AG20443 (cell line): ENCODE data around the gene BHMT.

Experiments used
- DNase-seq: peaks from one replicate; pipeline ENCODE4 v3.0.0; 2012; ENCODE audit warnings: low spot score, mixed read lengths

The BHMT gene, protein sequence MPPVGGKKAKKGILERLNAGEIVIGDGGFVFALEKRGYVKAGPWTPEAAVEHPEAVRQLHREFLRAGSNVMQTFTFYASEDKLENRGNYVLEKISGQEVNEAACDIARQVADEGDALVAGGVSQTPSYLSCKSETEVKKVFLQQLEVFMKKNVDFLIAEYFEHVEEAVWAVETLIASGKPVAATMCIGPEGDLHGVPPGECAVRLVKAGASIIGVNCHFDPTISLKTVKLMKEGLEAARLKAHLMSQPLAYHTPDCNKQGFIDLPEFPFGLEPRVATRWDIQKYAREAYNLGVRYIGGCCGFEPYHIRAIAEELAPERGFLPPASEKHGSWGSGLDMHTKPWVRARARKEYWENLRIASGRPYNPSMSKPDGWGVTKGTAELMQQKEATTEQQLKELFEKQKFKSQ

DNA sequence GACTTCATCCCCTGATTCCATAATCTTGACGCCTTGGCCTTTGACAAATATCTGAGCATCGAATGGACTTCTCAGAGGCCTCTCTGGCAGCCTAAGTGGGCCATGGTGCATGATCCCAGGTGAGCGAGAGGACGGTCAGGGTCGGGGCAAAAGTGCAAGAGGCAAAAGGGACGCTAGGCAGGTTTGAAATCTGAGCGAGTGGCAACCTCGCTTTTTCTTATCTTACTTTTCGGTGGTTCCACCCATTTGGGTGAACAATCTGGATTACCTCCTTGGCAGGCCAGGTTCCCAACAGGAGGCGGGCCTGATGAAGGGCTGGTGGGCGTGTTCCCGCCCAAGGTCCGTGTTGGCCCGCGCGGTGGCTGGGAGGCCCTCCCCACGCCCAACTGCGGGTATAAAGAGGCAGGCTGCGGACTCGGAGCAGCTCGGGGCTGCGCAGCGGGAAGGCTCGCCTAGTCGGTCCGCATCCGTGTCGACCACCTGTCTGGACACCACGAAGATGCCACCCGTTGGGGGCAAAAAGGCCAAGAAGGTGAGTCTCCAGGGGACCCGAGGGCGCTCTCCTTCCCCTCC, at the start of gene BHMT:
Gene BHMT (plus strand): TSS at position 423 of the 573 bp plus-strand sequence. CDS start 77 bp downstream, at position 500.
- DNase-seq, result no peak

DNA sequence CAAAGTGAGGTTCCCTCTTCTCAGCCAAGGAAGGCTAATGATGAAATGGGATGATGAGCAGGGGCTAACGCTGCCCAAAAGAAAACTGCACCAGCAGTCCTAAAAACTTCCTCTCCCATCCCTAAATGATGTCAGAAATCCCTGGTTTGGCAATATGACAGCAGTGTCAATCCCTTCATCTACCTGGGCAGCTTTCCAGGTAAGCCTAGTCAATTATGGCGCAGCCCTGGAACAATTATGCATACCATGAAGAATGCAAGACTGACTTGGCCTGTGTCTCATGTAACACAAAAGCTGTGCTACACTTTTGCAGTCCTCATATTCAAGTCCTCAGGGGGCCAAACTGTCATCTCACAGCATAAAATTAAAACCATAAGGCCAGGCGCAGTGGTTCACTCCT, 49.2 kb upstream of the BHMT start:
- no peak for DNase-seq

GRCh38 chr5:79069488-79070349, 41.9 kb upstream of the BHMT start, which contains the start of the genes BHMT2 and DMGDH:
TSS of gene BHMT2 (plus strand) at chr5:79069767. CDS start at chr5:79069783, 16 bp downstream.
TSS of gene DMGDH (minus strand) at chr5:79069674. CDS start at chr5:79069620, 54 bp downstream.
- DNase-seq, result peak; percentile 92

GRCh38 chr5:79070350-79070667, 41.3 kb upstream of the BHMT start:
- DNase-seq, result peak; percentile 58

DNA sequence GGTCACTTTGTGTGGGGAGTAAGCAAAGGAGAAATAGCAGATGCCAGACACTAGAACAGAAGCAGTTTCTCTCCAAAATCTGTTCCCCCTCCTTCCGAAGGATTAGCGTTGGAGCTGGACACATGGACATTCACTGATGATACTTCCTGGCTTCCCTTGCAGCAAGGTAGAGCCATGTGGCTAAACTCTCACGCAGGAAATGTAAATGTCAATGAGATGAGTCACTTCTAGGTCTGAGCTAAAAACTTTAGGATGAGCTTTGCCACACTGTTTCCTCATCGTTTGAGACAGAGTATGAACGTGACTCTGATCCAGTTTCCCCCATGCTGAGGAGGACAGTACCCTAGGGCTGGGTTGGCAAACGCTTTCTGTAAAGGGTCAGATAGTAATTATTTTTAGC, 37.0 kb upstream of the BHMT start:
- DNase-seq, result peak; percentile 23

DNA sequence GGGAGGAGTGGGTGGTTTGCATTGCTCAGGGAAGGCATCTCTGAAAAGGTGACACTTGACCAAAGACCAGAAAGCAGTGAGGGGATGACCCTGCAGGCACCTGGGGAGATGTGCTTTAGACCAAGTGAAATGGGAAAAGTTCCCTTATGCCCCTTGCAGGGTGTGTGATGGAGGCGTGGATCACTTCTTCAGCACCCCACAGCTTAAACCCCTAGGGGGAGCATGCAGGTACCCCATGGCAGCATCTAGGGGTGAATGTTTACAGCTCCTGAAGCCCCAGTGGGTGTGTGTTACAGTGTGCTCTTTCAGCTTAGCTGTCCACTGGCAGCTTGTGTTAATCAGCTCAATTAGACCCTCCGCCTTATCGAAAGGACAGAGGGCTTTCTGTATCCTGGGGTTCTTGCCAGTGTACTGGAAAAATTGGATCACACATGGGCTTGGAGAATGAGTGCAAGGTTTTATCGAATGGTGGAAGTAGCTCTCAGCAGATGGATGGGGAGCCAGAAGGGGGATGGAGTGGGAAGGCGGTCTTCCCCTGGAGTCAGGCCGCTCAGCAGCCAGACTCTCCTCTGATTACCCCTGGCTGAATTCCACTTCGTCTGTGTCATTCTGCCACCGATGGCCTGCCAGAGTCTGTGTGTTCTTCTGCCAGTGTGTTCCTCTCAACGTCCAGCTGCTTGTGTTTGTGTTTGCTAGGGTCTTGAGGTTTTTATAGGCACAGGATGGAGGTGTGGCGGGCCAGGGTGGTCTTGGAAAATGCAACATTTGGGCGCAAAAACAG, 35.8 kb upstream of the BHMT start:
- DNase-seq, result no peak

DNA sequence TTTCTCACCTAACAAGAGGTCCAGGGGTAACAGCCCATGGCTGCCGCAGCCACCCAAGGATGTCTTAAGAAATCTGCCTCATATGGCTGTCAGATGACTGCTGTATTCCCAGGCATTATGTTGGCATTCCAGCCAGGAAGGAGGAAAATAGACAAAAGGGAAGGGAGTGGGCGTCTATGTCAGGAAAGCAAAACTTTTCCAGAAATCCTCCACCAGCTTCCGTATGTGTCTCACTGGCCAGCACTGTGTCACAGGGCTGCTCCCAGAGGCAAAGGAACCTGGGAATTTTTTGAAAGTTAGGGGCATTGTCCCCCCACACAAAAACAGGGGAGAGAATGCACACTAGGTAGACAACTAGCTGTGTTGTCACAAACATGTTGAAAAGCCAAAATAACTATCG, 34.8 kb upstream of the BHMT start:
- DNase-seq, result no peak

- DNase-seq, result no peak
Observed at GRCh38 chr5:79077680-79078365, 33.8 kb upstream of the BHMT start.

DNA sequence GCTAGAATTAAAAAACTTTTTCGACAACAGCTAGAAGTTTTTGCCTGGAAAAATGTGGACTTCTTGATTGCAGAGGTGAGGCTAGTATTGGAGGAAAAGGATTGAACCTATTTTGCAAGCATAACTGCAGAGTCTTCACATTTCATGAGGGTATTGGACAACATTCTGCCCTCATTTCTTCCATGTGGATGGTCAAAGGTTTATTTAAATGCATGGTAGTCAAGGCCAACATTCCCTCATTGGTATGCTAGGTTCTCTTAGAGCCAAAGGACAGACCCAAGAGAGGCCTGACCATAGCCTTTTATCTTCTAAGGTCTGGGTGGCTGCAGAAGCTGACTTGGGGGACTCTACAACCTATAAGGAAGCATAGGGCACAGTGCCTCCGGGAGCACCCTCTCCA, 30.8 kb upstream of the BHMT start:
- DNase-seq, result no peak

DNA sequence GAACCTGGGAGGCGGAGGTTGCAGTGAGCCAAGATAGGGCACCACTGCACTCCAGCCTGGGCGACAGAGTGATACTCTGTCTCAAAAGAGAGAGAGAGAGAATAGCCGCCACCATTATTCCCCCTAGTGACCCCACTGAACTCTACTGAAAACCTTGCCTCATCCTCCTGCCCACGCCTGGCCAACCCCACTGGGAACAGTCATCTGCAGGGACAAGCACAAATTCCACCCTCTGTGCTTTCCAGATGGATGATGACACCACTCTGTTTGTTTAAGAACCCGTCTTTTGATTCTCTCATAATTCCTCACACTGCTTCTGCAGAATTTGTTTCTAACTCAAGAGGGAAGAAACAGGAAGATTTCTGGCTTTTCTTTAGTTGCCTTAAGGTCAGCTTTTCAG, 29.8 kb upstream of the BHMT start:
- peak; percentile 20 for DNase-seq

DNA sequence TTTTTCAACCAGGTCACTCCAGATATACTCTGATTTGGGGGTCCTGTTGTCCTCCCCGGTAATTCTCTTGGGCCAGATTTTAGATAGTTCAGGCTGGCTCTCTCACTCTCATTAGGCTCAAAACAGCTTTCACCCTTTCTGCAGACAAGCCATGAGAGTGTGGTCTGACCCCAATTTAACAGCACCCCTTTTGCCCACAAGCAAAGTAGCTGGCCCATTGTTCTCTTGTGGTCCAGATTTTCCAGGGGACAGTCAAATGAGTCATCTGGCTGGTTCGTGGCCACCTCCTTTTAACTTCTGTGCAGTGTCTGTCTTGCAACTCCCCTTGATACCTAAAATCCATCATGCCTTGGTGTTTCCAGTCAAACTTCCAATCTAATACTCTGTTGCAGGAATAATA, 25.5 kb upstream of the BHMT start:
- no peak for DNase-seq

GRCh38 chr5:79088507-79088906, 23.1 kb upstream of the BHMT start:
- DNase-seq, result no peak

DNA sequence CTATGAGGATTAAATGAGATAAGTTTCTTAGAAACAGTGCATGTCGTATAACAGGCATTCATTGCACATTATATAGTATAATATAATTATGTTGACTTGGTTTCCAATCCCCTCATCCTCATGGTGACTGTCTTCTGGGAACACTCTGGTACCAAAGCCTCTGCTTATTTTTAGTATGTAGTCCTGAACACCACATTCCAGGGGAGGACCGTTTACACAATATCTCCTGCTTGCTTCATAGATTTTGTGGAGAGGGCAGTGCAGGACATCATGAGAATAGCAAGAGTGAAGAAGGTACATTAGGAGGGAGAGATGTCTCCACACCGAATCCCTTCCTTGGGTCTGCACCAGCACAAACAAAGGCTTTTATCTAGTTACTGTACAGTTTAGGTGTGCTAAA, 20.5 kb upstream of the BHMT start:
- DNase-seq, result no peak

DNA sequence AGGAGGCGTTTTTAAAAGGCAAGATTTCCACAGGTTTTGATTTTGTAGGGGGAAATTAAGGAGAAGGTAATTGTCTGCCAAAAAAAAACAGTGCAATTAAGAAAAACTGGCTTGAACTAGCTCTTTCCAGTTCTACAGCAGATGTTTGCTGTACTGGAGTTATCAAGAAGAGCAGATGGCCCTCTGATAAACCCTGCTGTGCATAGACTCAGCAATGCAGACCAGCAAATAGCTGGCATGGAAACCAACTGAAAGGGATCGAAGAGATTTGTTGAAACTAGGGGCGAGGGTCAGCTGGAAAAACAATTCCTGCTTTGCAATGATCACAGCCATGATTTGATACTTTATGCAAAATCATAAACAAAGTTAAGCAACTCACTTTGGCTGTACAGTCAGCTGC, 17.8 kb upstream of the BHMT start:
- no peak for DNase-seq

DNA sequence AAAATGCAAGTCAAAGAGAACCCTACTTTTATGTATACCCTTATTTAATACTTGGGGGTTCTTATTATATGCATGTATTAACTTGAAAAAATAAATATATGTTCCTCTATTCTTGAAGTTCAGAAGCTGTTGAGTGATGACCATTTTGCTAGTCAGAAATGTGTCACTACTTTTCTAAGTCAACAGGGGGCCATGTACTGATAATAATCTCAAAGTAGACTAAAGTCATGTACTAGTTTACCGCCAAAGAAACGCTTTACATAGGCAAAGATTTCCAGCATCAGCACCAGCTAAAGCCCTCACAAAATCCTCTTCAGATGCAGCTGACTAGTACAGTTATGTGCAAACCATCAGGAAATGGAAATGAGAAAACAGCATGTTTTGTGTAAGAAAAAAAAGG, 5.7 kb upstream of the BHMT start:
- DNase-seq, result no peak

DNA sequence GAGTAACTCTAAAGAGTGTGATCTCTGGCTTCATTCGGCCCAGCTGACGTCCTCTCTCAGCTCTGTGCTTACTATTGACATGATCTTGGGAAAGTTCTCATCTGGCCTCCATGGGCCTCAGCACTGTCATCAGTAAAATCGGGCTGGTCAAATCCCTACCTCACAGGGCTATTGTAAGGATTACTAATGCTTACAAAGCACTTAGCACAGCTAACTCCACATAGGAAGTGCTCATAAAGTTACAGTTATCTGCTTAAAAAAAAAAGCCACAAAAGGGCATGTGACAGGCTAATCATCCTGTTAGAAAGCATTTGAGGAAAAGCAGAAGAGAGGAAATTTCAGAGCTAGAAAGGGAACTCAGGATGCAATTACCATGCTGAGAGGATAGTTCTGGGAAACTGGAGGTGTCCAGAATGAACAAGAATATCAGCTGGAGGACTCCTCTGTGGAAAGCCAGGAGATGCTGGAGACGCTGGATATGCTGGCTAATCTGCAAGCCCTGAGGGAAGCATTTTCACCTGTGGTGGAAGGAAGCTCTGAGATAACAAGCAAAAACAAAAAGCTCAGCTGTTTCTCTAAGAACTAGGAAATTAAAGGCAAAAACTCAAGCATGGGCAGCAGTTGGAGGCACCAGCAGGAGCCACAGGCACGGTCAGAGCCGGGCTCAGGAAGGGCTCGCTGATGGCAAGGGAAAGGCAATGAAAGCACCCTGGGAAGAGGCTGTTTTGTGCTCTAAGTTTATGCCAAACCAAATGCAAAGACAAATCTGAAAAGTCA, 4.4 kb upstream of the BHMT start:
- no peak for DNase-seq

DNA sequence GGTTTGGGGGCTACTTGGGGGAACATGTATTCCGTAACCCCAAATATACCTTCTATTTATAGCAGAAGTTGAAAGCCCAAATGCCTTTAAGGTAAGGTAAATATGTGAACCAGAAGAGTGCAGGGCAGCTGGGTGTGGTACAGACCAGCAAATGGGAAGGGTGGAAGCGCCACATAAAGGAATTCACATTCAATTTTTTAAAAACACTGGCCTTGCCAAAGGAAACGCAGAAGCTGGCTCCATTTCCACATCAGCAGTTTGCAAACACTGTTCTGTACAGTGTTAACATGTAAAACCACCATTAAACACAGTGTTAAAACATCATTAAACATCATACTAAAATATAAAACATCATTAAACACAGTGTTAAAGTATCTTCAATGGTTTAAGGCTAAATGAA, 3.5 kb upstream of the BHMT start:
- DNase-seq, result no peak

DNA sequence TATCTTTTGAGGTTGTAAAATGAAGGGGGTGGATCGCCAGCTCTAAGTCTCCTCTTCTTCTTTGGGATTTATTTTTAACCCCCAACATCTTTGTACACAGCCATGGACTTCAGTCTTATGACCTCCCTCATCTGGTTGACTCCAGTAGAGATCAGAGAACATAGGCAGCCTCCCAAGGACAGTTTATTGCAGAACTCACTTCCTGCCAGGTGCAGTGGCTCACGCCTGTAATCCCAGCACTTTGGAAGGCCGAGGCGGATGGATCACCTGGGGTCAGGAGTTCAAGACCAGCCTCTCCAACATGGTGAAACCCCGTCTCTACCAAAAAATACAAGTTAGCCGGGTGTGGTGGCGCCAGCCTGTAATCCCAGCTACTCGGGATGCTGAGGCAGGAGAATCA, 2.8 kb upstream of the BHMT start:
- no peak for DNase-seq

DNA sequence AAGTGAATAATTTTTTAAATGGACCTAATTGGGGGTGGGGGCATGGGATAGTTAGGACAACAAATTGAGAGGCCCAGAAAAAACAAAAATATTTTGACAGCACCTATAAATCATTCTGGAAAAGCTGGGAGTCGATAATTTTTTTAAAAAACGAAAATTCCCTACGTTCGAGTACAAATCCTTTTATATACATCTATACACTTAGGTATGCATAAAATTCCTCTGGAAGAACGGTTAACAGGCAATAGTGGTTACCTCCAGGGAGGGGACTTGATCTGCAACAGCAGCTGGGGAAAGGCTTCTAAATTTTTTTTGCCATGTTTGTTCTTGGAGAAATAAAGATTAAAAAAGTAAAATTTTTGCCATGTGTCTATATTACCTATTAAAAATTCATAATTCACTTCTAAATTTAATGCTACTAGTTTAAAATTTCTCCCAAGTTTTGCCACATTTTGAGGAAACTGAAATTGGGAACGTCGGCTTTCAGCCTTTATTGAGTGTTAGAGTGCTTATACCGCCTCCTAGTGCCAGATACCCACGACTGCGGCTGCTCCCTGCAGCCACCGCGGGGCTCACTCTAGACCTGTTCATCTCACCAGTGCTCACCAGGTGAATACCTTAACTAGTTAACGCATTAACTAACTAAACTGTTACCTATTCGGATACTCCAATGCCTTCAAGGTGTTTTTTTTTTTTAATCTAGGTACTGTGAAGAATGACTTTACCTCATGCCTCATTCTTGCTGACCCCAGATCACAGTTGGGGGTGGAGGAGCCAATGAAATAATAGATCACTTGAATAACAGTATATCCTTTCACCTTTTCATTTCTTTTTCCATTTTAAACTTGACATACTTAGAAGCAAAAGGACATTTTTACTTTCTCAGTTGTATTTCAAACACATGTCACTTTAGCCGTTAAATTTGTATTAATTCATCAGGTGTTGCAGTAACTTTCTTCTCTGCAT, 1.8 kb upstream of the BHMT start:
- DNase-seq, result peak; percentile 27
